ENCODE results near the gene BPIFB4. TPM values are rescaled to one million over a fixed set of nuclear protein-coding genes. Genes with fewer than 3 reads are reported as not detected.

BPIFB4 gene
- total RNA-seq, 1 experiment from 2014 or later, result not detected

DNA sequence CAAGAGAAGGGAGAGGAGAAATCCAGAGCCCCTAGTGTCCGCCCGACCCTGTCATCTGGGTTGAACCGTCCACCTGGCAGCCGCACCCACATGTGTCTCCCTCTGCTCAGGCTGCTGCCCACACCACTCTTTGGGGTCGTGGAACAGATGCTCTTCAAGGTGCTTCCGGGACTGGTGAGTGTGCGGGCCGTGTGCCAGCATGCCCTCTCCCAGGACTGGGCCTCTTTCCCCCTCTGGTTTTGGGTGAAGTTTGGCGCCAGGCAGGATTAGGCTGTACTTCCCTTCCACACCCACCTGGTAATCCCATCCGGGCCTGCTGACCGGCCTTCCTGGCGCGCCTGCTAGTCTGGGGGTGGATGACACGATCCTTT, 17.8 kb upstream of the BPIFB4 start:
- DNase-seq (ENCODE audit: low read depth), result no peak

DNA sequence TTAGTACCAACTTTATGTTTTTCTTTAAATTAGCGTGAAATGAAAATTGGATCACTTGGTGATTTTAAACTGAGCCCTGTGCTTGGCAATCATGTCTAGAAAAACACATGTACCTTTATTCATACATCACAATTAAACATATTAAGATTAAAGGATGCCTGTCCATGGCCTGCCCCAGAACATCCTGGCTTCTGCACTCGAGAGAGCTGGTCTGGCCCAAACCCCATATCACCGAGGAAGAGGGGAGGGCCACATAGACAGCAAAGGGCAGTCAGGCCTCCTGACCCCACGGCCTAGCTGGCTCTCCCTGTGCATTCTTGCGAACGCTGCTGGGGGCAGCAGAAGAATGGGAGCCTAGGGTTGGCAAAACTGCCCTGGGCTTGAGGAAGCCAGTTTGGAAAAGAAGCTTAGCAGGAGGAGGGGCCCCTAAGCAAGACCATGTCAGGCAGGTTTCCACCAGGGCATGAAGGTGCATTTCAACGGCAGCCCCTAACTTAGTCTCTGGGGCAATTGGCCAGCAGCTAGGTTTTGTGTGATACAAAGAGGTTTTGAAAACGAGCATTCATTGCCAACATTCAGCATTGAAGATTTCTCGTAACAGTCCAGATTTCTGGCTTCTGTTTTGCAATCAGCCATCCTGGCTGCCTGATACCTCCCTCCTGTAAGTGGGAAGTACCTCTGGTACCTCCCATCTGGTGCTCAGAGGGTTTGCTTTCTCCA, 17.2 kb upstream of the BPIFB4 start:
- DNase-seq (ENCODE audit: low read depth), result no peak

DNA sequence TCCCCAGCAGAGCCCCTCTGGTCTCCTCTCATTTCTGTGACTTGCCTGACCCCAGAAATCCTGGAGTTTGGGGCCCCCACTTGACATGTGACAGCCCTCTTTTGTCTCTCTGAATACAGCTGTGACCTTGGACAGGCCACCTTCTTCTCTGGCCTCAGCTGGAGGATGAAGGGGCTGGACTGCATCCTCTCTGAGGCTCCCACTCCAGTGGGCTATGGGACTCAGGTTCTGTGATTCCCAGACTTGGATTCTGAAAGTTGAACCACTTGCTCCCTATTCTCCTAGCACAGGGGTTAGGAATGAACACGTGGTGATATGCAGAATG, 16.7 kb upstream of the BPIFB4 start:
- no peak for DNase-seq (ENCODE audit: low read depth)

DNA sequence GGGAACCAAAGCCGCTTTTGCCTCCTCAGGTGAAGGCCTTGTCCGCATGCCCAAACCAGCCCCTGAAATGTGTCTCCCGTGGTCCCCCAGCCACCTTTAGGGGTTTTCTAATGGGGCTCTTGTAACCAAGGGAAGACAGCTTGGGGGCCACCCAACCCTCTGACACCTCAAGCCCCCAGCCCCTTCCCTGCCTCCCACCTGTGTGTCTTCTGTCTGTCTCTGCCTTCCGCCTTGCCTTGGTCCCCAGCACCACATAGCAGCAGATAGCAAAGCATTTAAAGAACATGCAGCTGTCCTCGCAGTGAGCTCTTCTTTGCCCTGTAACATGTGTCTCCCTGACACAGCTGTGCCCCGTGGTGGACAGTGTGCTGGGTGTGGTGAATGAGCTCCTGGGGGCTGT, 16.2 kb upstream of the BPIFB4 start:
- no peak for DNase-seq (ENCODE audit: low read depth)

DNA sequence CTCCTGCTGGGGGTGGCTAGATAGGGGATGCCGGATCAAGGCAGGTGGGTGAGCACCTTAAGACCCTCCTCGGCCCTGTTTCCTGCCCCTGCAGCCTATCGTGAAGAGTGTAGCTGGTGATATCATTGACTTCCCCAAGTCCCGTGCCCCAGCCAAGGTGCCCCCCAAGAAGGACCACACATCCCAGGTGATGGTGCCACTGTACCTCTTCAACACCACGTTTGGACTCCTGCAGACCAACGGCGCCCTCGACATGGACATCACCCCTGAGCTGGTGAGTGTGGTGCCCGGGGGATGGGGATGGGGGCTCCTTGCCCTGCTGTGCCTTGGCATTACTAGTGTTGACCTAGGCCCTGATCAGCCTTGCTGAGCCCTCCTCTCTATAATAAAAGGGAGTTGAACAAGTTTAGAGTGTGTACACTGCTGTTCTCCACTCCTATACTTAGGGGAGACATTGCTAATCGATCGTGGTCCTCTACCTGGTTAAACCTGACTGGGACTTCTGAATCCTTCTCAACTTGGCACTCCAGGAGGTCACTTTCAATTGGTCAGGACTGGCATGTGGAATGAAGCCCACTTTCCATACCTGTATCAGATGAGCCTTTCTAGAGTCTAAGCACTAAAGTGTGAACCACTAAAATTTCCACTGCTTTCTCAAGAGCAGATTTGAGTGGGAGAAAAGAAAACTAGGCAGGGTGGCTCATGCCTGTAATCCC, 14.7 kb upstream of the BPIFB4 start:
- DNase-seq (ENCODE audit: low read depth), result no peak

DNA sequence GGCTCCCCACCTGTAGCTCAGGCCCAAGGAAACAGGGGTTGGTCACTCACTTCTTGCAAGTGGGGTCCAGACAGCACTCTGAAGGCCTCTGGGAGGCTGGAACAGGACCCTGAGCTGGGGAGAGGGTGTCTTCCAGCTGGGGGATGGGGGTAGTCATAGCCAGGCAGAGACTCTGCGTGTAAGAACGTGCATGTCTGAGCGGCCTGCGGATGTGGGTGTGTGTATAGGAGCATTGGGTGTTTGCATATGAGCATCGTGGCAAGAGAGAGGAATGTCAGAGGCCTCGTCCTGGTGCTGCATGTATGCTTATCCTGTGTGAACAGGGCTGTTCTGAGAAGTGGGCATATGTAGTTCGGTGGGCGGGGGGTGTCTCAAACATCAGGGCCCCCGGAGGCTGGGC, 13.7 kb upstream of the BPIFB4 start:
- no peak for DNase-seq (ENCODE audit: low read depth)

DNA sequence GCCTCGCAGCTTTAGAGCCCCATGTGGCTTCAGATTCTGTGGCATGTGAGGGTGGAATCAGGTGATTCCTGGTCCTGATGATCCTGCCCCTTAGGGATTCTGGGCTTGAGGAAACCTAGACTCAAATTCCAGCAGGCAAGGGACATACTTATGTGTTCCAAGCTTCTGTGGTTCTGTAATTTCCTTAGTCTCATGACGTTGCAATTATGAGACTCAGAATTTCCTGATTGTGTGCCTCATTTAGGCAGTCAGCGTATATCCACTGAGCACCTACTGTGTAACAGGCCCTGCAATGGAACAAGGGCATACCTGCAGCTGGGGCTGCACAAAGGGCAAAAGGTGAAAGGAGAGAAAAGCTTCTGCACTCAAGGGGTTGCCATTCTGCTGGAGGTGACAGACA, 11.6 kb upstream of the BPIFB4 start:
- no peak for DNase-seq (ENCODE audit: low read depth)

DNA sequence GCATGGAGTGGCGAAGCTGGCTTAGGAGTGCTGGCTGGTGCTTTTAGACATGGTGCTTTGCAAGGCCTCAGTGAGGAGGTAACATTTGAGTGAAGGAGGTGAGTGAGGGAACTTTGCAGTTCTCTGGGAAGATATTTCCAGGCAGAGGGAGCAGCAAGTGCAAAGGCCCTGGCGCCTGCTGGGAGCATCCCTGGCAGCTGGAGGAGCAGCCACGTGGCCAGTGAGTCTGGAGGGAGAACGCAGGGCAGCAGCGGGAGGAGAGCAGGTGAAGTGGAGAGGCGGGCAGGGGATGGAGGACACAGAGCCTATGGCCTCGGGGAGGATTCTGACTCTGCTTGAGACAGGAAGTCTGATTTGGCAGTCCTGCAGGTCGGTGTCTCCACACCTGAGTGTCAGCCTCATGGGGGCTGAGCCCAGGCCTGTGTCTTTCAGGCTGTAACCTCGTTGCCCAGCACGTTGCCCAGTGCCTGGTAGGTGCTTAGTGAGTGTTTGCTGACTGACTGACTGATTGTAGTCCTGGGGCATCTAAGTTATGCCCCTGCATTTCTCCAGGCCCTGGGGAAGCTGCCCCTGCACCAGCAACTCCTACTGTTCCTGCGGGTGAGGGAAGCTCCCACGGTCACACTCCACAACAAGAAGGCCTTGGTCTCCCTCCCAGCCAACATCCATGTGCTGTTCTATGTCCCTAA, 11.0 kb upstream of the BPIFB4 start:
- DNase-seq (ENCODE audit: low read depth), result no peak

DNA sequence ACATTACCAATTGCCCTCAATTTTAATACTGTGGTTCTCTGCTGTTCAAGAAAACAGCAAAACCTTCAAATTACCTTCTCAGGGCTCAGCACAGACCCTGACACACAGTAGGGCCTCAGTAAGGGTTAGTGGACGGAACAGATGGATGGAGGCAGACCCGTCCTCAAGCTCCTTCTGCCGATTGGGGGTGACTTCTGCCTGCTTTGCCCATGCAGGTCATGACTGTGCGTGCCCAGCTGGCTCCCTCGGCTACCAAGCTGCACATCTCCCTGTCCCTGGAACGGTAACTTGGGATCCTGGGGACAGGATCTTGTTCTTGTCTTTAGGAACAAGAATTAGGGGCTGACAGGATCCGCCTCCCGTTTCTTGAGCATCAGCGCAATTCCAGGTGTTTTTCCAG, 9.8 kb upstream of the BPIFB4 start:
- no peak for DNase-seq (ENCODE audit: low read depth)

DNA sequence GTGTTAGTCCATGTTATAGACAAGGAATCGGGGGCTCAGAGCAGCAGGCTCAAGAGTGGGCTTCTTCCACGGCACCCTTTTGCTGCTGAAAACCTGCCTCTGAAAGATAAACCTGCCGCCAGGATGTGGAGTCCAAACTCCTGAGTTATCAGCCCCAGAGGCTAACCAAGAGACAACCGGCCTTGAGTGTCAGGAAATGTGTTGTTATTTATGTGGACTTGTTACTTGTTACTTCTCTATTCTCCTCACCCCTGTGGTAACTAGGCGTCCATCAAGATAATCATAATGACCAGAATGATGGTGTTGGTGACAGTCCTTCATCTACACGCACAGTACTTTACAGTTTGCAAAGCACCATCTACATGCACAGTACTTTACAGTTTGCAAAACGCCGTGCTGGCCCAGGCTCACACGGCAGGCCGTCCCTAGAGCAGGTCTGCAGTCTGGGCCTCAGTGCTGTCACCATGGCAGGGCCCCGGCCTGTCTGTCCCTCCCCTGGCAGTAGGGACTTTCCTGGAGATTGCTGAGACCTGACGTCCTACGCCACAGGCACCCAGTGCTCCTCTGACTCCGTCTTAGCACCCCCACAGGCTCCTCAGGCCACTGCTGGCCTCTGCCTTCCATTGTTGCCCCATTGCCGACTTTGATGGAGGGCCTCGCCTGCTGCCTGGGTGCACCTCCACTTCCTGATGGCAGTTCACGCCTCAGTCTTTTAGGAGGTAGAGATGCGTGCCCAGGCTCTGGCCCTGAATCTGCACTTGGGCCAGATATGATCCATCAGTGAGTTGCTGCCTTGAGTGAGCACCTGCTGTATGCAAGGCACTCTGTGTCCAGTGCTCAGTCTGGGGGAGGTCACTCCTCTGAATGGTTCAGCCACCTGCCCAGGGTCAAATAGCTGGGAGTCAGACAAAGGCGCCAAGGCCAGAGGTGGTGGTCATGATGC, 9.1 kb upstream of the BPIFB4 start:
- no peak for DNase-seq (ENCODE audit: low read depth)

DNA sequence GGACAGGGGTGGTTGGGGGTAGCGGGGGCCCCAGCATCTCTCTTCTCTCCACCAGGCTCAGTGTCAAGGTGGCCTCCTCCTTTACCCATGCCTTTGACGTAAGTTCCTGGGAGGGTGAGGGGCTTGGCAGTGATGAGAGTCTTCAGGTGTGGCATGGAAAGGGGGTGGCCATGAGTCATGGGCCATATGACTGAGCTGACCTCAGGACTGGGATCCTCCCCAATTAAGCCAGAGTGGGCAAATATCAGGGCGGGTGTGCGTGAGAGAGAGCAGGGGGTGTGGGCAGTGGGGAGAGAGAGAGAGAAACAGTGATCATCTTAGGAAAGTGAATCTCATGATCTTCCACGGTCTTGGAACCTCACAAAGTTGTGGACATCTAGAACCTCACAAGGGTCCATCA, 8.2 kb upstream of the BPIFB4 start:
- DNase-seq (ENCODE audit: low read depth), result no peak

DNA sequence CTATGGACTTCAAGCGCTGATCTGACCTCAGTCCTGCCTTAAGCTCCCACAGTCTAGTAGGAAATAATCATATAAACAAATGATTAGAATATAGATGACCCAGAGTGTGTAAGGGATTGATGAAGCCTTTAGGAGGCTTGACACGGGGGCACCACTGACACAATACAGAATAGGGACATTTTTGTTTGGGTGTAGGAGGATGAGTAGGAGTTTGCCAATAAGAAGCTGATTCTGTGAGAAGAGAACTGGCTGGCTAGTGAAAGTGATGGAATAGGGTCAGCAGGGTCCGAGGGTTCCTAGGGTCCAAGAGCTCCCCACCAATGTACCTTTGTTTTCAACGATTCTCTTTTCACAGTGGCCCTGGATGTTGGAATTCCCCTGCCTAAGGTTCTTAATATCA, 7.1 kb upstream of the BPIFB4 start:
- no peak for DNase-seq (ENCODE audit: low read depth)

DNA sequence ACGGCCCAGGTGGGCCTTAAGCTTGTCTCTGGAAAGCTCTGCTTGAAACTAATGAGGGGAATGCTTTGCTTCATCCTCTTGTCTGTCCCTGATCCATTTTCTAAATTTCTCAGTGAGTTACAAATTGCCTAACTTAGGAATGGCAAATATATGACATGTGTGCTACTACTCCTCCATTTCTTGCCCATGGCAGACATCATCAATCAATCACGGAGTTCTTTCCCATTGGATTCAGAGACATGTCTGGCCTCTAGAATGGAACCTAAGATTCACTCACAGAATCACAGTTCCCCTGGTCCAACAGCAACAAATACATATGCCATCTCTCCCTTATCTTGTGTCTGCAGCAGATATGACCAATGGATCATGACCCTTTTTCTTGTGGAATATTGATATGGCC, 6.6 kb upstream of the BPIFB4 start:
- DNase-seq (ENCODE audit: low read depth), result no peak

DNA sequence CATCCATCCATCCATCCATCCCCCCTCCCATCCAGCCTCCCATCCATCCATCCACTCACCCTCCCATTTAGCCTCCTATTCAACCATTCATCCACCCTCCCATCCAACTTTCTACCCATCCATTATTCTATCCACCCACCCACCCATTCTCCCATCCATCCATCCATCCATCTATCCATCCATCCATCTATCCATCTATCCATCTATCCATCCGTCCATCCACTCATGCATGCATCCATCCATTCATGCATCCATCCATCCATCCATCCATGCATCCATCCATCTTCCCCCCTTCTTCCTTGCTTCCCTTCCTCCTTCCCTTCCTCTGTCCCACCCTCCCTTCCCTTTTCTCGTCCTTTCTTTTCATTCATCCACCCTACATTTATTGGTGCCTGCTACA, 4.8 kb upstream of the BPIFB4 start:
- no peak for DNase-seq (ENCODE audit: low read depth)

DNA sequence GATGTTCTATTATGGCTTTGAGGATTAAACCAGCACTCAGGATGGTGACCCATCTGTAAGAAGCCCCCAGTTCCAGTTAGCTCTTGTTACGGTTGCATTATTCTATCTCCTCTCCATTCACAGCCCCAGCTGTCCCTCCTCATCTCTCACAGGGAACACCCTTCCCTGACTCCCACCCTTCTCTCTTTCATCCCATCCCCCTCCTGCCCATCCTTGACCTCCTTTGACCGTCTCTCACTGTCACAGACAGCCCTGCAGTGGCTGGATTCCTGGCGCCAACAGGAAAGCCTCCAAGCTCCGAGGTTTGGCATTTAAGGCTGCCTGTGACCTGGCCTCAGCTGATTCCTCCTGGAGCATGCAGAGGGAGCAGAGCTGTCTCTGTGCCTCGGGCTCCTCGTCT, 4.2 kb upstream of the BPIFB4 start:
- no peak for DNase-seq (ENCODE audit: low read depth)

DNA sequence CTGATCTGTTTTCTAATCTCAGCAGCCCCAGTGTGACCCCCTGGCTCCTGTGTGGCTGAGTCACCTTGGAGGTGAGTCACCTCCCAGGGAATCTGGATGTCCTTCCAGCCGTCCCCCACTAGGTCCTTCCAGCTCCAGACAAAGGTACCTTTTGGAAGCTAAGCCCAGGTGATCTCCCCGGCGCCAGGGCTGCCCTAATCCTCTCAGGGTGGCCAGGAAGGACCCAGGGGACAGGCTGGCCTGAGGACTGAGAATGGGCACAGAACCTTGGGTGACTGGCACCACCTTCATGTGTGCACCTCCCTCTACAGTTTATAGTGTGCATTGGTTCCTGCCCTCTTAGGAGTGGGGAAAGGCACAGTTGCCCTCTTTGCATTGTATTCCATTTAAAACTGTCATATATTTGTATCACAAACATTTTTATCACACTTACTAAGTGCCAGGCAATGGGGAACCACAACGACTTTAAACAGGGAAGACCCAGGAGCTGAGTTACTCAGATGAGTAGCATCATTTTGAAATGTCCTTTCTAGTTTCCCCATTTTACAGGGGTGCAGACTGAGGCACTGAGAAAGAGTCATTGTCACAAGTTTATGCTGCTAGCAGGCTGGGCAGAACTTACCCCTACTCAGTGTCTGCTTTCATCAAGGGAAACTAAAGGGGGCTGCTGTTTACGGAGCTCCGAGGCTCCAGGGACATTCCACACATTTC, 2.6 kb upstream of the BPIFB4 start:
- no peak for DNase-seq (ENCODE audit: low read depth)

DNA sequence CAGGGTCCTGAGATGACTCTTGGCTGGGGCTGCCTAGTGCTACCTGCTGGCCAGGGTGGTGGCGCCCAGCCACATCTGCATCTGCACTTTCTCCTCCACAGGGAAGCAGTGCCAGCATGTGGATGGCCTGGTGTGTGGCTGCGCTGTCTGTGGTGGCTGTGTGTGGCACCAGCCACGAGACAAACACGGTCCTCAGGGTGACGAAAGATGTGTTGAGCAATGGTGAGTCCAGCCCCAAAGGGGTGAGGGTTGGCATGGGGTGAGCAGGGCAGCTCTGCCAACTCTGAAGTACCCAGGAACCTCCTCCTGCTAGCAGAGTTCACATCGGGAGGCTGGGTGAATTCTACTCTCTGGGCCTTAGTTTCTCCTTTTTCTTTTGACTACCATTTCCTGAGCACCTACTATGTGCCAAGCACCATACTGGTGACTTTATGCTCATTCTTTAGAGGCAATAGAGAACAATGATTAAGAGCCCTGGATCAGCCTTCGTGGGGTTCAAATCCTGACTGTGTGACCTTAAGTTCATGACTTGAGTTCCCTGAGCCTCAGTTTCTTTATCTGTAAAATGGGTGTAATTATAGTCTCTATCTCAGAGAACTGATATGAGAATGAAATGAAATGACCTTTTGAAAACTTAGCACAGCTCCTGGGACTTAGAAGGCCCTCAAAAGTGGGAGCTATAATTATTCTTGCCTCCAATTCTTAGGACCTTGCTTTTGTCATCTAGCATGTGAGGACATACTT, 2.1 kb downstream of the BPIFB4 start:
- no peak for DNase-seq (ENCODE audit: low read depth)

DNA sequence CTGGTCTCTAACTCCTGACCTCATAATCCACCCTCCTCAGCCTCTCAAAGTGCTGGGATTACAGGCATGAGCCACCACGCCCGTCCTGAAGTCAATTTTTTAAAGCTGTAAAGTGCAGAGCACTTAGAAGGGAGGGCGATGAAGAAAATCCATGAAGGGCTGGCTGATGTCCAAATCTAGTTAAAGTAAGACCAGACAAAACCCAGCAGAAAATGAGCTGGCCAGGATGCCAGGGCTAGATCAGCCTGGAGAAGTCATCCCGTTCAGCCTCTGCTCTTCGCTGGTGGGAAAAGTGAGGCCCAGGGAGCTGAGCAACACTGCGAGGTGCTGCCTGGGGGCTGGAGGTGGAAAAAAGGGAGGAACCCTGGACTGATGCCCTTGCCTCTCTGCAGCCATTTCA, 3.1 kb downstream of the BPIFB4 start:
- DNase-seq (ENCODE audit: low read depth), result no peak

DNA sequence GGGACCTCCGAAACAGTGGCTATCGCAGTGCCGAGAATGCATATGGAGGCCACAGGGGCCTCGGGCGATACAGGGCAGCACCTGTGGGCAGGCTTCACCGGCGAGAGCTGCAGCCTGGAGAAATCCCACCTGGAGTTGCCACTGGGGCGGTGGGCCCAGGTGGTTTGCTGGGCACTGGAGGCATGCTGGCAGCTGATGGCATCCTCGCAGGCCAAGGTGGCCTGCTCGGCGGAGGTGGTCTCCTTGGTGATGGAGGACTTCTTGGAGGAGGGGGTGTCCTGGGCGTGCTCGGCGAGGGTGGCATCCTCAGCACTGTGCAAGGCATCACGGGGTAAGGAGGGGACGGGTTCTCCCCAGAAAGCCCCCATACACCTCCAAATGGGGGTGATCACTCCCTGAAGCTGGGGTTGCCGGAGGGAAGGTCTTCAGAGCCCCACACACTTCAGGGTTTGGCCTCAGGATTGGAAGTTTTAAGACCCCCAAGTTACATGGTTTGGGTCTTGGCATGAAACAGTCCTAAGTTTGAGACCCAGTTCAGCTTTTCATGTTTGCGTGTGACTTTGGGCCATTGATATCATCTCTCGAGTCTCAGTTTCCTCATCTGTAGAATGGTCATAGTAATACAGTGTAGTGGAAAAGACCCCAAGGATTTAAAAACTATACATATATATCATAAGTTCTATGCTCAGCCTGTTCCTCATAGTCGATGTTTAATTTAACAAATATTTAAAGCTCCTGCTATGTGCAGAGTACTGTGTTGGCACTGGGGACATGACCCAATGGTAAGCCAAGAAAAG, 4.3 kb downstream of the BPIFB4 start:
- DNase-seq (ENCODE audit: low read depth), result no peak

DNA sequence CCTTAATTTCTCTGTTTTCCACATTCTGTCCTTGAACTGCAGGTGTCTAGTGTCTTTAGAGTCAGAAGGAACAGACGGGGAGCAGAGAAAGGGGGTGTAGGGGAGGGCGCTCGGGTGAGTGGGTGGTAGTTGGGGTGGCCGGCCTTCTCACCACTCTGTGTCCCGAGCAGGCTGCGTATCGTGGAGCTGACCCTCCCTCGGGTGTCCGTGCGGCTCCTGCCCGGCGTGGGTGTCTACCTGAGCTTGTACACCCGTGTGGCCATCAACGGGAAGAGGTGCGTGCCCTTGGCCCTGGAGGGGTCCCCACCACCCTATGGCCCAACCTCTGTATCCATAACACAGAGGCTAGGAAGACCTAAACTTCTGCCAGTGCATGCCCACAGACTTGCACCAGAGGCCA, 5.3 kb downstream of the BPIFB4 start:
- DNase-seq (ENCODE audit: low read depth), result no peak
